A549 (cell line): Measurements from ENCODE around the gene OR4D9. TPM values are rescaled to one million over a fixed set of nuclear protein-coding genes. Genes with fewer than 3 reads are reported as not detected.

ENCODE experiments used
- ATAC-seq, 2 experiments: fragments of 200-7000 bp in 1 of 2; fragments of >200 bp in 1 of 2; cut with Nextera tagmentation in 1 of 2; cut with Tn5 transposase in 1 of 2; 3 replicates each; pipeline versions ENCODE4 v1.8.0 to v1.9.1; 2018 to 2020; ENCODE audit warnings: mild to moderate bottlenecking in 1 of 2, moderate library complexity in 1 of 2
- CTCF ChIA-PET: fragments of 300-600 bp; sonication (Branson Sonifier 250); formaldehyde crosslinking; extraction: SDS; loops from one replicate; lab custom pipeline; 2021; ENCODE audit warnings: antibody characterized with exemption, inconsistent platforms; lab: Yijun Ruan, JAX
- POLR2A ChIA-PET: fragments of 350-600 bp; formaldehyde crosslinking; extraction: SDS; loops from one replicate; lab custom pipeline; 2021; ENCODE audit warnings: antibody characterized with exemption, inconsistent platforms; lab: Yijun Ruan, JAX
- DNase-seq, 2 experiments: peaks; one replicate each; pipeline versions ENCODE4 v3.0.0 to v3.0.0-alpha.2; 2011 to 2016; ENCODE audit warnings: low read depth in 1 of 2, low spot score in 1 of 2
- FAIRE-seq: peaks from 2 replicates; lab custom pipeline; 2011; peaks lifted over from hg19 to GRCh38; lab: Jason Lieb, UNC
- H3K27ac ChIP-seq, 2 experiments: fragments of >200 bp; sonication (Bioruptor Twin); formaldehyde crosslinking; 3 replicates each; pipeline ENCODE4 v1.5.1; 2016 to 2017
- H3K4me1 ChIP-seq: fragments of >200 bp; sonication (Bioruptor Twin); formaldehyde crosslinking; 3 replicates; pipeline ENCODE4 v1.6.1; 2016
- H3K4me2 ChIP-seq: fragments of >200 bp; sonication (Bioruptor Twin); formaldehyde crosslinking; 3 replicates; pipeline ENCODE4 v1.6.1; 2016
- H3K4me3 ChIP-seq: fragments of >200 bp; sonication (Bioruptor Twin); formaldehyde crosslinking; 3 replicates; pipeline ENCODE4 v1.5.1; 2016
- H3K9me3 ChIP-seq: fragments of >200 bp; sonication (Bioruptor Twin); formaldehyde crosslinking; 3 replicates; pipeline ENCODE4 v1.6.1; 2016
- CHD2 ChIP-seq: fragments of 150-350 bp; IDR thresholded peaks from 2 replicates; pipeline ENCODE4 v1.6.1; 2014; ENCODE audit warnings: low read length; ENCODE audit not compliant: partially characterized antibody
- CHD4 ChIP-seq: fragments of 200-600 bp; sonication (generic); IDR thresholded peaks from 2 replicates; pipeline ENCODE4 v1.6.1; 2016; ENCODE audit warnings: antibody characterized with exemption, mild to moderate bottlenecking, borderline replicate concordance
- EHMT2 ChIP-seq: fragments of 200-600 bp; sonication (generic); IDR thresholded peaks from 2 replicates; pipeline ENCODE4 v1.6.1; 2016; ENCODE audit warnings: antibody characterized with exemption, low read depth, mild to moderate bottlenecking, moderate library complexity
- ELK1 ChIP-seq: fragments of 150-350 bp; IDR thresholded peaks from 2 replicates; pipeline ENCODE4 v1.6.1; 2014; ENCODE audit warnings: low read depth, mild to moderate bottlenecking, low read length
- FOSB ChIP-seq: fragments of 250-450 bp; sonication (Bioruptor Pico); IDR thresholded peaks from 2 replicates; pipeline ENCODE4 v1.5.0; 2020; ENCODE audit warnings: mild to moderate bottlenecking, moderate library complexity
- GATA3 ChIP-seq: IDR thresholded peaks from 2 replicates; pipeline ENCODE4 v1.6.1; 2012; ENCODE audit warnings: borderline replicate concordance
- HOXA7 ChIP-seq: fragments of 250-450 bp; sonication (Bioruptor Pico); IDR thresholded peaks from 2 replicates; pipeline ENCODE4 v1.5.0; 2020; ENCODE audit warnings: mild to moderate bottlenecking, moderate library complexity
- JUN ChIP-seq, 2 experiments: fragments of >200 bp; sonication (Bioruptor Twin); formaldehyde crosslinking; IDR thresholded peaks; 2 replicates in 1 of 2; 3 replicates in 1 of 2; pipeline ENCODE4 v1.6.1; 2016 to 2017
- JUNB ChIP-seq: fragments of >200 bp; sonication (Bioruptor Twin); formaldehyde crosslinking; IDR thresholded peaks from 2 replicates; pipeline ENCODE4 v1.6.1; 2016
- KDM1A ChIP-seq: fragments of 200-600 bp; sonication (generic); IDR thresholded peaks from 2 replicates; pipeline ENCODE4 v1.6.1; 2016; ENCODE audit warnings: low read depth, mild to moderate bottlenecking
- KDM5A ChIP-seq: fragments of 200-600 bp; sonication (generic); IDR thresholded peaks from 2 replicates; pipeline ENCODE4 v1.6.1; 2016; ENCODE audit warnings: antibody characterized with exemption, mild to moderate bottlenecking
- NFE2L2 ChIP-seq: fragments of 150-350 bp; conservative IDR thresholded peaks from 2 replicates; pipeline ENCODE4 v1.6.1; 2014; ENCODE audit warnings: low read length
- NR3C1 ChIP-seq: fragments of >200 bp; sonication (Bioruptor Twin); formaldehyde crosslinking; IDR thresholded peaks from 3 replicates; pipeline ENCODE4 v1.6.1; 2017
- PBX3 ChIP-seq: IDR thresholded peaks from 2 replicates; pipeline ENCODE4 v1.6.1; 2012
- PHF8 ChIP-seq: fragments of 200-600 bp; sonication (generic); IDR thresholded peaks from 2 replicates; pipeline ENCODE4 v1.6.1; 2016; ENCODE audit warnings: low read depth, mild to moderate bottlenecking, antibody characterized with exemption, moderate library complexity, borderline replicate concordance
- POLR2AphosphoS2 ChIP-seq: conservative IDR thresholded peaks from 2 replicates; pipeline ENCODE4 v1.6.1; 2012; ENCODE audit warnings: low read length, improper control_type of control experiment, inconsistent platforms
- RAD21 ChIP-seq, 2 experiments: fragments of >200 bp in 1 of 2; sonication (Bioruptor Twin) in 1 of 2; formaldehyde crosslinking in 1 of 2; IDR thresholded peaks in 1 of 2; conservative IDR thresholded peaks in 1 of 2; 2 replicates in 1 of 2; 3 replicates in 1 of 2; pipeline ENCODE4 v1.6.1; 2012 to 2018; ENCODE audit warnings: inconsistent platforms in 1 of 2
- RCOR1 ChIP-seq: fragments of 150-350 bp; IDR thresholded peaks from 2 replicates; pipeline ENCODE4 v1.6.1; 2014; ENCODE audit warnings: antibody characterized with exemption, low read length, low read depth
- REST ChIP-seq: fragments of 200-600 bp; sonication (generic); IDR thresholded peaks from 2 replicates; pipeline ENCODE4 v1.6.1; 2016; ENCODE audit warnings: antibody characterized with exemption, mild to moderate bottlenecking, moderate library complexity
- RNF2 ChIP-seq: fragments of 200-600 bp; sonication (generic); IDR thresholded peaks from 2 replicates; pipeline ENCODE4 v1.6.1; 2016; ENCODE audit warnings: low read depth, mild to moderate bottlenecking, antibody characterized with exemption, moderate library complexity, borderline replicate concordance
- SMC3 ChIP-seq: fragments of >200 bp; sonication (Bioruptor Twin); formaldehyde crosslinking; IDR thresholded peaks from 3 replicates; pipeline ENCODE4 v1.6.1; 2018; ENCODE audit warnings: inconsistent platforms
- TFCP2L1 ChIP-seq: fragments of 250-450 bp; sonication (Bioruptor Pico); IDR thresholded peaks from 2 replicates; pipeline ENCODE4 v1.5.0; 2021; ENCODE audit warnings: mild to moderate bottlenecking
- USF2 ChIP-seq: fragments of 450-650 bp; IDR thresholded peaks from 2 replicates; pipeline ENCODE4 v1.6.1; 2014; ENCODE audit warnings: antibody characterized with exemption
- WGBS: methylation state at CpG from one replicate; pipeline ENCODE4 v1.1.6; 2017; ENCODE audit errors: missing lambda C conversion rate; 5-methylcytosine and 5-hydroxymethylcytosine counted together
- polyA plus RNA-seq, 4 experiments: library from polyadenylated mRNA; depleted of rRNA in 3 of 4; stranded (reverse); fragments of >200 nt; fragmentation: RNase III in 1 of 4; extraction: RNeasy Plus Mini Kit Qiagen cat#74134 plus additional on column Dnase treatment in 1 of 4; gene quantifications; 2 replicates in 3 of 4; 3 replicates in 1 of 4; pipeline ENCODE4 v1.2.3, GENCODE V29; 2011 to 2017

Gene OR4D9
- polyA plus RNA-seq, 2 of the 4 experiments (the other 2 are of a cell fraction), result not detected

- TF ChIP-seq PBX3 (no peak), USF2 (no peak), ELK1 (no peak)
Measured at GRCh38 chr11:59479906-59480305, 31.4 kb upstream of the OR4D9 start (continued).

- WGBS, result 18% methylated on average over 3 of the region's 3 CpGs
- FAIRE-seq (no peak), ATAC-seq (no peak), DNase-seq (no peak)
- Histone ChIP-seq H3K27ac (no peak overlapping the region), H3K4me1 (no peaks in the 10 kb centered on the region), H3K4me2 (no peak overlapping the region), H3K4me3 (no peak overlapping the region), H3K9me3 (no peaks in the 10 kb centered on the region)
- no peak for TF ChIP-seq CHD4
- TF ChIP-seq RCOR1, result no peak
- no peak for TF ChIP-seq NFE2L2
- no peak for TF ChIP-seq NR3C1
- no peak for TF ChIP-seq EHMT2
- no peak for TF ChIP-seq HOXA7 (CRISPR knock-in tag)
- TF ChIP-seq KDM1A, result no peak
- no peak for TF ChIP-seq RNF2
- TF ChIP-seq FOSB, result no peak
- TF ChIP-seq GATA3, result no peak
- no peak for TF ChIP-seq RAD21 (conservative IDR thresholded peaks at IDR 0.05 in 1 of 2, IDR thresholded peaks at IDR 0.05 in 1 of 2)
- no peak for TF ChIP-seq POLR2AphosphoS2
- TF ChIP-seq JUN (IDR thresholded peaks at IDR 0.05), result no peak
- TF ChIP-seq PHF8, result no peak
- no peak for TF ChIP-seq SMC3
- no peak for TF ChIP-seq TFCP2L1 (CRISPR knock-in tag)
- TF ChIP-seq KDM5A, result no peak
- TF ChIP-seq REST, result no peak
- POLR2A ChIA-PET, result no interaction called here
- CTCF ChIA-PET, result no interaction called here
Measured at GRCh38 chr11:59480359-59480758, 31.0 kb upstream of the OR4D9 start.

GRCh38 chr11:59501931-59502330, 9.4 kb upstream of the OR4D9 start:
- WGBS, result 35% methylated on average over 1 of the region's 1 CpG
- no peak overlapping the region for H3K27ac ChIP-seq
- no peak overlapping the region for H3K4me2 ChIP-seq
- FAIRE-seq, result no peak
- TF ChIP-seq CHD2 (no peak), JUNB (no peak)
- no peak for ATAC-seq
- no peak overlapping the region for H3K4me3 ChIP-seq
- DNase-seq, result no peak
- POLR2A ChIA-PET, result no interaction called here
- peaks cover 4% of the 10 kb centered on the region; the same call in 1 of the 3 replicates for H3K9me3 ChIP-seq
- H3K4me1 ChIP-seq, result no peaks in the 10 kb centered on the region
- CTCF ChIA-PET, result no interaction called here
